GM21526 (cell line): ENCODE results near the gene ATG4D.
A peak's percentile ranks its signal among the peaks of the same experiment; 100 is the strongest.
"Not testable (repeated sequence)": the region's sequence is repeated elsewhere in the genome, so short reads cannot be mapped to it uniquely, and the experiment has no call there.

Experiments used
- ATAC-seq: cut with Tn5 transposase; IDR thresholded peaks from one replicate; pipeline ENCODE4 v1.9.1; 2021; ENCODE audit warnings: moderate library complexity; ENCODE audit not compliant: unreplicated experiment, low FRiP score

The ATG4D gene

DNA sequence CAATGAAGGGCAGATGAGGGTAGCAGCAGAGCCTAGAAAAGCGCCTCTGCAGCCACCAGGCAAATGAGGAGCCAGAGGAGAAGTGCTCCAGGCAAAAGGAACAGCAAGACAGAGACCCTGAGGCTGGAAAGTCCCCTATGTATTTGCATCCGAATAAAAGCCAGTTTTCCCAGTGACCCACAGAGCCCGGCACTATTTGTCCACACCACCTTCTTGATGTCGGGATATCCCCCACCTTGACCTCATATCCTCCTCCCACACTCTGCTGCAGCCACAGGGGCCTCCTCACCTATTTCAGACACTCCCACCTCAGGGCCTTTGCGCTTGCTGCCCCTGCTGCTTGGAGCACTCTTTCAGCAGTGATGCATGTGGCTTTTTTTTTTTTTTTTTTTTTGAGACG is 6.6 kb downstream of the ATG4D start:
- ATAC-seq = no peak

- not testable (repeated sequence) for ATAC-seq
These were observed 7.3 kb downstream of the ATG4D start for GRCh38 chr19:10551006-10551405.

- no peak for ATAC-seq
These were observed 8.1 kb downstream of the ATG4D start for GRCh38 chr19:10551698-10552301.

GRCh38 chr19:10552510-10553053 is 8.9 kb downstream of the ATG4D start:
- no peak for ATAC-seq

- ATAC-seq = no peak
These were observed 9.5 kb downstream of the ATG4D start for GRCh38 chr19:10553087-10553667.

GRCh38 chr19:10553943-10554381 is 10.3 kb downstream of the ATG4D start:
- no peak for ATAC-seq

GRCh38 chr19:10554760-10555609 is 11.3 kb downstream of the ATG4D start:
- no peak for ATAC-seq

DNA sequence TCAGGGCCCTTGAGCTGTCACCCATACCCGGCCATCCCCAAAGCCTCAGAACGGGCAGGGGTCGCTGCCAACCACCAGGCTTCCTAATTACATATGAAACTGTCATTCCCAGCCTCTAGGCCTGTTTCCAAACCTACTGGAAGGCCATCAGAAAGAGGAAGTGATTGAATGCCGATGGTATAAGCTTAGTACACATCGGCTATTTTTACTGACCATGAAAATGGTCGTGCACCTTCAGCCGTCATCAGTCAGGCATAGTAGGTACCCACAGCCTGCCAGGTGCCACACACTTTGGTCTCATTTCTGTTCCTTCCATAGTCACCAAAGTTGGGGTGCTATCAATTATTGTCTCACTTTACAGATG is 11.9 kb downstream of the ATG4D start:
- no peak for ATAC-seq

DNA sequence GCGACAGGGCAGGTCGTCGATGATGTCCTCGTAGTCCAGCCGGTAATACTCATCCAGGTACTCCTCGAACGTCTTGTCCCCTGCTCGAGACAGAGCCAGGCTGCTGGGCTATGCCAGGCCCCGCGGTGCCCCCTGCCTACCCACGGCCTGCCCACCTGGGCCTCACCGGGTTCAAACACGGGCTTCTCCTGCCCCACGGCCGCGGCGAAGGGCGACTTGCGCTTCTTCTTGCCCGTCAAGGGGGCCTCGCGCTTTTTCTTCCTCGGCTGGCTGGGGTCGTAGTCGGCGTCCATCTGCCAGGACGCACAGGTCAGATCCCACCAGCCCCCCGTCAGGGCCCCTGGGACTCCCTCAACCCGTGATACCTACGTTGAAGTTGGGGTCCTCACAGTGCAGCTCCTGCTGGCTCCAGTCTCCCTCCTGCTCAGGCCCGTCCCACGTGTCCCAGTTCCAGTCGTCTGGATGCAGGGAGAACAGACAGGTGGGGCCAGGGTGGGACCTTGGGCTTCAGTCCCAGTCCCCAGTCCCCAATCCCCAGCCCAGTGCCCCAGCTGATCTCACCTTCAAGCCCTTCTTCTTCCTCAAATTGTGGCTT is 14.0 kb downstream of the ATG4D start:
- ATAC-seq = no peak

DNA sequence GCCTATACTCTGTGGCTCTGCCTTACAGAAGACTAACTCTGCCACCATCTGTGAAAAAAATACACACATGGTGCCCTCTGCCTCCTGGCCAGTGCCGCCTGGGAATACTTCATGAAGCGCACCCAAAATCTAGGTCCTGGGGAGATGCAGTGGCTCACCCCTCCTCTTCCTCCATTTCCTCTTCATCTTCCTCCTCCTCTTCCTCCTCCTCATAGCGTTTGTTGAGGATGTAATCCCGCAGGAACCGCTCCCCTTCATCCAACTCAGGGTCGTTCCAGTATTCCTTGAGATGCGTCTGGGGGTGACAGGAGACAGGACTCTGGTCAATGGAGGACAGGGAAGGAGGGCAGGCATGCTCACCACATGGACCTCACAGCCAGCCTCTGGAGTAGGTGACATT is 16.4 kb downstream of the ATG4D start:
- ATAC-seq = no peak

- no peak for ATAC-seq
These were observed 18.9 kb downstream of the ATG4D start for GRCh38 chr19:10562609-10563008.

GRCh38 chr19:10565028-10565566 is 21.4 kb downstream of the ATG4D start:
- ATAC-seq = no peak

- peak; percentile 36 for ATAC-seq
These were observed 22.1 kb downstream of the ATG4D start, which contains the start of gene KRI1 for GRCh38 chr19:10565567-10566407. TSS of gene KRI1 (minus strand) at chr19:10566010. CDS start at chr19:10565999, 11 bp downstream.

GRCh38 chr19:10566408-10566657 is 22.6 kb downstream of the ATG4D start:
- ATAC-seq = no peak

DNA sequence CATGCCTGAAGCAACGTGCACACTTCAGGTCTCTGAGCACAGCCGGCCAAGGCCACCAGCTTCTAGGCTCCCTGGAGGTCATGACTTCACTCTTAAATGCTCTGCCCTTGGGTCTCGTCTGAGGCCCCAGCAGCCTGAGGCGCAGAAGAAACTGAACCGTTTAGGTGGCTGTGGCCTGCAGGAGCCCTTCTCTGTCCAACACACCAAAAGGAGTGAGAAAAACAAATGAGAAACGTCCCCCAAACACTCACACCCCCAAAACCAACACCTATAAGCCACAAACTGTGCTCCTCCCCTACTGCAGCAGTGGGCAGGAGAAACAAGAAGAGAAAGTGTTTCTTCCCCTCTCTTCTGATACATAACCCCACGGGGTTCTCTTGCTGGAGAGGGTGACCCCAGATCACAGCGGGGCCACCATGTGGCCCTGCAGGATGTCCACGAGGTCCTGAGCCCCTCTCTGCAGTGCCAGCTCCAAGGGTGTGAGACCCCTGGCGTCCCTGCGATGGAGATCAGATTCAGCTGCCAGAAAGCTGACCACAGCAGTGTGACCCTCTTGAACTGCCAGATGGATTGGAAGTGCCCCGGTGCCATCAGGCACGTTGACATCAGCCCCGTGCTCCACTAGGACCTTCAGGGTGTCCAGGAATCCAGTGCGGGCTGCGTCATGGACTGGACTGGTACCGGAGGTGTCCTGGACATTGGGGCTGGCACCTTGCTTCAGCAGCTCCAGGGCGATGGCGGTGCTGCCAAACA is 23.1 kb downstream of the ATG4D start:
- ATAC-seq = no peak

- no peak for ATAC-seq
These were observed 24.0 kb downstream of the ATG4D start for GRCh38 chr19:10567656-10568055.

DNA sequence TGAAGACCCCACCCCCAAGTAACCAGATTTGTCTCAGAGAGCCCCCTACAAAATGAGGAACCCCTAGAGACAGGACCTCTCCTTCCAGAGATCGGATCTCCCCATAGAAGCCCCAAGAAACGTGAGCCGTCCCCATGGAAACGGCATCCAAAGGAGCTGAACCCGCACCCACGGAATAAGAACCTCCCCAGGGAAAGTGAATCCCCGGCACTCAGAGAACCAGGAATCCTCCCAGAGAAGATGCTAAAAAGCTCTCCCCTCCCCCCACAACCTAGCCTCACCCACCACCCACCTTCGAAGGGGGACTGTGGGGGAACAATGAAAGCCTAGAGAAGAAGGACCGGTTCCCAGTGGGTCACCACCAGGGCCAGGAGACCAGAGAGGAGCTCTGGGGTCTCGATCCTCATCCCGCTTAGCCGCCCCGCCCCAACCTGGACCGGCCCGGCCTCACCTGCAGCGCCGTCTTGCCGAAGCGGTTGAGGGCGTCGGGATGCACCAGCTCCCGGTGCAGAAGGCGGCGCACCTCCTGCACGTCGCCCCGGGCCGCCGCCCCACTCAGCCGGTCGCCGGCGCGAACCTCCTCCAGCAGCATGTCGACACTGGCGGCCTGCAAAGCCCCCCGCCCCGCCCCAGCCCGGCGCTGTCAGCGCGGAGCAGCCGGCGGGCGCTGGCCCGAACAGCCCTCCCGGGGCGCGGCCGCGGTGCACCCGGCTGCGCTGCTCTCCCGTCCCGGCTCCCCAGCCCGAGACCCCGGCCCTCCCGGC is 24.5 kb downstream of the ATG4D start:
- ATAC-seq = peak; percentile 3

GRCh38 chr19:10568826-10569651 is 25.3 kb downstream of the ATG4D start, which contains the start of gene CDKN2D:
TSS of gene CDKN2D (minus strand) at chr19:10568979. CDS start at chr19:10568653, 326 bp downstream.
- peak; percentile 56 for ATAC-seq
